Activated T-cell treated with anti-CD3 and anti-CD28 coated beads, Interleukin-2, amount 50 U/mL, for 1 hour (primary cell): Measurements from ENCODE around the gene CCDC15.
"Not testable (repeated sequence)": the region's sequence is repeated elsewhere in the genome, so short reads cannot be mapped to it uniquely, and the experiment has no call there.

ENCODE experiments used
- DNase-seq: peaks from one replicate; pipeline ENCODE4 v3.0.0-alpha.2; 2020

CCDC15 gene

DNA sequence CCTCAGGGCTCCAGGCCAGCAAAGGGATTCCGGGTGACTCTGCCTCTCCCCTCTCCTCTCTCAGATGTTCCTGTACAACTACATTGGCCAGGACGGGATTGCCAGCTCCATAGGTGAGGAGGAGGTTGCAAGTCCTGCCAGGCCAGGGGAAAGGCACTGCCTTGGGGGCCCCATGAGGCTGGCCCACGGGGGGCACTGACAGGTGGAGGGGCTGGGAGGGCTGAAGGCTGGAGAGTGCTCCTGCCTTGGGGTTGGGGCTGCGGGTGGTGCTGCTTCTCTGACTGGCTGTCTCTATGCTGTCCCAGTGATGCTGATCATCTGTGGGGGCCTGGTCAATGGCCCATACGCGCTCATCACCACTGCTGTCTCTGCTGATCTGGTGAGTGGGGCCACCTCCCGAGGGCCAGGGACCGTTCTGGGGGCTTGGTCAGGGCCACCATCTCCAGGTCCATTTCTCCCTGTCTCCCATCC lies 130.8 kb downstream of the CCDC15 start:
- DNase-seq, result no peak

- no peak for DNase-seq
These were observed 131.5 kb downstream of the CCDC15 start for GRCh38 chr11:125085301-125086081.

DNA sequence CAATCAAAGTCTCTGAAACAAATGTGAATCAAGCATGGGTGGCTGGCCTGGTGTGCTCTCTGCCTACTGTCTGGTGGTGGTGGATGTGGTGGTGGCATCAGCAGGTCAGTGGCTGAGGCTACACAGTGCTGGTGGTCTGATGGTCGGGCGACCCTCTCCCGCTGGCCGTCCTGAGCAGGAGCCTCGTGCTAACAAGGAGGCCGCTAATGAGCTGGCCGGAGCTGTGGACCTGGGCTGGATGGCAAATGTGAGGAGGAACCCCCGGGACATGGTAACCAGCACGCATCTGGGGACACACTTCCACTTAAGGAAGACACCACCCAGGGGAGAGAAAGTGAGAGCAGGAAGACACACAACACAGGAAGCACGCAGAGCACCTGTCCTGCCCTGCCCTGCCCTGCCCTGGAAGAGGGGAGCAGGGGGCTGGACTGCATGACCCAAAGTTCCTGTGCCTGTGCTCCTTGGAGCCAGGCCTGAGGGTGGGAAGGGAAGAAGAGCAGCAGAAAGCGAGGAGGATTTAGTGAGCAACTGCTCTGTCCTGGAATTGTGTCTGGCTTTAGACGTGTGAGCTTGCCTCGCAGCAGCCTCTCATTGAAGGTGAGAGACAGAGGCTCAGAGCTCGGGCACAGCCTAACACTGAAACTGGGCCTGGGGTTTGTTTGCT lies 132.8 kb downstream of the CCDC15 start:
- DNase-seq, result no peak

- DNase-seq, result no peak
These were observed 134.1 kb downstream of the CCDC15 start for GRCh38 chr11:125088123-125088522.

DNA sequence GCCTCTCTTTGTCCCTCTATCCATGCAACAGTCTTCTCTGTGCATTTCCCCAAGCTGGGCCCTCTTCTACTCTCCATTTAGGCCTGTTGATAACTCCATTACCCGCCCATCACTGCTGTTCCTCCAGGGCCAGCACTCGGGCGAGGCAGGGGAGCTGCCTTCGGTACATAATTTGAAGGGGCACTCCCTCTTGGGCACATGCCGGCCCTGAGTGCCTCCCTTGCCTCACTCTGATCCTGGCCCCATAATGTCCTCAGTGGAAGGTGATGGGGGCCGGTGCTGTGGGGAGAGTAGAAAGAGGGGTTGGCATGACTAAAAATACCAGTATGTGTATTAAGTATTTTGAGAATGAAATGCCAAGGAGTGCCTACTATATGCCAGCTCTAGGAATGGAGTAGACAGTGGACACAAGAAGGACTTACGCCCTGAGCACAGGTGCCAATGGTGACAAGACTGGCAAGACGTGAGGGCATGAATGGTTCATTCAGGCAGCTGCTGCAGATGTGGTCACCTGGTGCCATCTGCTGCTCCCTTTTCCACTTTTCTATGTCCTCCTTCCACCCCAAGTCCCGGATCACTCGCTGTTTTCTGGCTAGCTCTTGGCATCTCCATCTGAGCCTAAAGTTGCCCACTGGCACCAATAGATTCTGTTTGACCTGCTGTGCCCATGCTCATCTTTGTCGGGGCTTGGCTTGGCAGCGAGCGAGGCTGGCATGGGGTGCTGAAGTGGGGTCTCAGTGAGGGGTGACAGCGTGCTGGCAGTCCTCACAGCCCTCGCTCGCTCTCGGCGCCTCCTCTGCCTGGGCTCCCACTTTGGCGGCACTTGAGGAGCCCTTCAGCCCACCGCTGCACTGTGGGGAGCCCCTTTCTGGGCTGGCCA lies 134.8 kb downstream of the CCDC15 start:
- DNase-seq, result no peak

- not testable (repeated sequence) for DNase-seq
These were observed 135.5 kb downstream of the CCDC15 start for GRCh38 chr11:125089481-125089880.

DNA sequence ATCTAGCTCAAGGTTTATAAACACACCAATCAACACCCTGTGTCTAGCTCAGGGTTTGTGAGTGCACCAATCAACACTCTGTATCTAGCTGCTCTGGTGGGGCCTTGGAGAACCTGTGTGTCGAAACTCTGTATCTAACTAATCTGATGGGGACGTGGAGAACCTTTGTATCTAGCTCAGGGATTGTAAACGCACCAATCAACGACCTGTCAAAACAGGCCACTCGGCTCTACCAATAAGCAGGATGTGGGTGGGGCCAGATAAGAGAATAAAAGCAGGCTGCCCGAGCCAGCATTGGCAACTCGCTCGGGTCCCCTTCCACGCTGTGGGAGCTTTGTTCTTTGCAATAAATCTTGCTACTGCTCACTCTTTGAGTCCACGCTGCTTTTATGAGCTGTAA lies 136.1 kb downstream of the CCDC15 start:
- not testable (repeated sequence) for DNase-seq

DNA sequence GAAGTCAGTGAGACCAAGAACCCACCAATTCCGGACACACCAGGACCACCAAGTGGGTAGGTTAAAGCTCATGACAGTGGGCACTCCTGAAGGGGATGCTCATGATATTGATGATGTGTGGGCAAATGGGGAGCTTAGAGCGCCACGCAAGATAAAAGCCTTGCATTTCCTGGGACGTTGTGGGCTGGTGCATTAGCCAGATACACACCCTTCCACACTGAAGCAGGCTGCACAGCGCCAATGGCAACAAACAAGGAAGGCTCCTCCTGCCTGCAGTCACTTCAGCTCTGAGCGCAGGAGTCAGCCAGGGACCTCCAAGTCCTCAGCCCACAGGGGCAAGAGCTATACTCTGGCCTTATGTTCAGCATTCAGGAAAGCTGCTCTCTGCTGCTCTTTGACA lies 136.8 kb downstream of the CCDC15 start:
- no peak for DNase-seq
